HG02870 (cell line): ENCODE results near the gene PPP1R9A.

Experiments
- ATAC-seq: cut with Tn5 transposase; IDR thresholded peaks from one replicate; pipeline ENCODE4 v1.9.1; 2021; ENCODE audit warnings: mild to moderate bottlenecking, moderate library complexity; ENCODE audit not compliant: unreplicated experiment

Gene PPP1R9A

DNA sequence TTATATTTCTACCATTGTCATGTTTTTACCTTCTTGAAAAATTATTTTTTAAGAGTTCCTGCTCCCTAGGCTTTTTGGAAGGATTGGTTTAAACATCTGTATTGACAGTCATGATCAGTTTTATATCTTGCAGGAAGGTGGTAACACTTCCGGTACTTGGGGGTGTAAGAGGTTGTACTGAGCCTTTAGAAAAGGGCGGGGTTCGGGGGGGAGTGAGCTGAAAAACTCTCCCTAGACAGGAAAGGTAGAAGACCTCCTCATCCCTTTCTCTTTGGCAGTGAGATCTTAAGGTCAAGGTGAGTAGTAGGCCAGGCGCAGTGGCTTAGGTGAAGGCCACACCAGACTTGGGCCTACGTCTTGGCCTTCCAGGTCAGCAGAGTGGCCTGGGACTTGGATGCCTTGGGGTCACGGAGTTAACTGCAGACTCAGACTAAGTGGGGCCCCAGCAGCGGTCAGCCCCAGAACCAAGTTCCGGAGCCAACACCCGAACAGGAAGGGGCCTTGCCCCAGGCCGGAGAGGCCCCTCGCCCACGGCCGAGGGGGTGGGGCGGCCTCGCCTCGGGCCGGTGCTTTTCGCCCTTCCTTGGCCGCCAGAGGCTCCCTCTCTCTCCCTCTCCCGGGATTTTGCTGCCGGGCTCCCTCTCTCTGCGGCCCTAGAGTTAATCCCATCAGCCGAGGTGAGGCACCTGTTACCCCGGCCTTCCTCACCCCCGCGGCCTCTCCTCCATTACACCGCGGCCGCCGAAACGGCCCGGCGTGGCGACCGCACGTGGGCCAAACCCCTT is at the start of gene PPP1R9A:
PPP1R9A (plus strand) TSS at position 569 of the 785 bp plus-strand sequence. CDS start 2,520 bp downstream, outside the sequence.
- no peak for ATAC-seq

- ATAC-seq: no peak
Measured at GRCh38 chr7:94871132-94871531, 36.3 kb upstream of the PPP1R9A start.

DNA sequence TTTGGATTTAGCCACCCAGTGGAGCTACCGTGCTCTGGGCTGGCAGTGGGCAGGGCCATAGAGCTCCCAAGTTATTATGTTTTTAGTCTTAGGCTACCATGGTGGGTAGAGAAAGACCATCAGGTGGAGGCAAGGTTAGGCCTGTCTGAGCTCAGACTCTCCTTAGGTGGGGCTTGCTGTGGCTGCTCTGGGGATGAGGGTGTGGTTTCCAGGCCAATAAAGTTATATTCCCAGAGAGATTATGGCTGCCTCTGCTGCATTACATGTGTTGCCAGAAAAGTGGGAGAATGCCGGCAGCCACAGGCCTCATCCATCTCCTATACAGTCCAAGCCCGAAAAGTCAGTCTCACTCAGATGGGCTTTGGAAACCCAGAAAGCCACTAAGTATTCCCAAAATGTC is 34.2 kb upstream of the PPP1R9A start:
- ATAC-seq: no peak

GRCh38 chr7:94874036-94874785 is 33.2 kb upstream of the PPP1R9A start:
- ATAC-seq: no peak

GRCh38 chr7:94875201-94875600 is 32.2 kb upstream of the PPP1R9A start:
- ATAC-seq: no peak

GRCh38 chr7:94877731-94878670 is 29.4 kb upstream of the PPP1R9A start:
- ATAC-seq: no peak

- no peak for ATAC-seq
Measured at GRCh38 chr7:94882891-94883290, 24.5 kb upstream of the PPP1R9A start.

DNA sequence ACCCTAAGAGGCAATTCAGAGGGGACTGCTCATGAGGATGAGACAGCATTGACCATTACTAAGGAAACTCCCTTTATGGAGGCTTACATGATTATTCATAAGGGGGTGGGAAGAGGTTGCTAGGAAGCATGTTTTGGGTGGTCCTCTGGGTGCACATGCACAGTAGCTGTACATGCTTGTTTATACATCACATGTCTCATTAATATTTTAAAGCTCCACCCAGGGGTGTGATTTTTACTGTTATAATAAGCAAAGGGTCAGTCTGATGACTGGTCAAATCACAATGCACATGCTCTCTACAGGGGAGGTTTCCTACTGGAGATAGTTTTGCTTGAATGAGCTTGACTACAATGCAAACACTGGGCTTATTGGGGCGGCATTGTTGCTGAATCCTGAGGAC is 23.8 kb upstream of the PPP1R9A start:
- ATAC-seq: no peak

- ATAC-seq: no peak
Measured at GRCh38 chr7:94888551-94888950, 18.8 kb upstream of the PPP1R9A start.

GRCh38 chr7:94888995-94889523 is 18.3 kb upstream of the PPP1R9A start:
- ATAC-seq: no peak

GRCh38 chr7:94890216-94890615 is 17.2 kb upstream of the PPP1R9A start:
- no peak for ATAC-seq

DNA sequence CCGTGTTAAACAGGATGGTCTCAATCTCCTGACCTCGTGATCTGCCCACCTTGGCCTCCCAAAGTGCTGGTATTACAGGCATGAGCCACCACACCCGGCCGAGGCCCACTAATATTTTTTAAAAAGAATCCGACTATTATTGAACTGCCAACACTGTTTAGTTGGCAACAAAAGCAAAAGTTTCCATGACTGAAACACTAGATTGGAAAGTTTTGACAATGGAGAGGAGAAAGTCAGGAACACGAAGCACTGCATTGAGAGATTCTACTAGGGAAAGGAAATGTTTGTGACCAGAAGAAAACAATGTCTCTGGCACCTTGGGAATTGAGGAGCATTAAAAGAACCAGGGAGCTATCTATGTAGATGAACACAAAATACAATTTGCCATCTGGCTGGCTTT is 13.7 kb upstream of the PPP1R9A start:
- ATAC-seq: no peak

DNA sequence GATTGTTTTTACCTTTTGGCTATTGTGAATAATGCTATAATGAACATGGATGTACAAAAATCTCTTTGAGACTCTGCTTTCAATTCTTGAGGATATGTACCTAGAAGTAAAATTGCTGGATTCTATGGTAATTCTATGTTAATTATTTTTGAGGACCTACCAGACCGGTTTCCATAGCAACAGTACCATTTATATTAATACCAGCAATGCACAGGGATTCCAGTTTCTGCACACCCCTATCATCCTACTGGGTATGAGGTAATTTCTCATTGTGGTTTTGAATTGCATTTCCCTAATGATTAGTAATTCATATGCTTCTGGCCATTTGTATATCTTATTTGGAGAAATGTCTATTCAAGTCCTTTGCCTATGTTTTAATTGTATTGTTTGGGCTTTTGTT is 9.9 kb upstream of the PPP1R9A start:
- no peak for ATAC-seq

GRCh38 chr7:94898340-94898739 is 9.1 kb upstream of the PPP1R9A start:
- ATAC-seq: no peak

DNA sequence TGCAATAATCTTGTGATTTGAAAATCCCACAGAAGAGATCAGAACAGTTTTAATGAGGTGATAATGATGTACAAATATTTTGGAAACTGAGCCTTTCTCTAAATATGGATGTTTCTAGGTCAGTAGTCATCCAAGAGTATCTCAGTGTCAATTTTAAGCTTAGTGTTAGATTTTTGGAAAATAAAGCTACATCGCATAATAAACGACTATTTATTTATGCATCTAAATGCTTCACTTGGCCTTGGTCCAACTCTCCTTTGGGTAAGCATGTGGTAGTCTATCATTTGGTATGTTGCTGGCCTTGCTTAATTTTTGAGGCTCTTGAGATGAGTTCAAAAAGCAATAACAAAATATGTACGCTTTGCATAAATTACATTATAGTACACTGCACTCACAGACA is 5.4 kb upstream of the PPP1R9A start:
- ATAC-seq: no peak

DNA sequence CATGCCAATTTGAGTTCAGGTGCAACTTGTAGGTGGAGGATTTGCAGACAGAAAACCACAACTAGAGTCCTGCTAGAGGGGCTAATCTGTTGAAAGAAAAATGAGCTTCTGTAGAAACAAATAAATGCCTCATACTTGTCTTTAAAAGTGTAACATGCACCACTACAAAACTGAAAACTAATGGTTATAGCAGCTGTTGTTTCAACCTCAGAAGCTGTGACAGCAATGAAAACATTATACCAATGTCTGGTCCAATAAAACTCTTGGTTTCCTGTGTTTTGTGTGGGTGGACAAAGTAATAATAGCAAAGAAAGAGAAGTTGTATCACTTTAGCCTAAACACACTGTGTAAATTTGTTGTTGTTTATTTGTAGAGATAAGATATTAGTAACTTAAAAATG is 3.4 kb upstream of the PPP1R9A start:
- no peak for ATAC-seq

DNA sequence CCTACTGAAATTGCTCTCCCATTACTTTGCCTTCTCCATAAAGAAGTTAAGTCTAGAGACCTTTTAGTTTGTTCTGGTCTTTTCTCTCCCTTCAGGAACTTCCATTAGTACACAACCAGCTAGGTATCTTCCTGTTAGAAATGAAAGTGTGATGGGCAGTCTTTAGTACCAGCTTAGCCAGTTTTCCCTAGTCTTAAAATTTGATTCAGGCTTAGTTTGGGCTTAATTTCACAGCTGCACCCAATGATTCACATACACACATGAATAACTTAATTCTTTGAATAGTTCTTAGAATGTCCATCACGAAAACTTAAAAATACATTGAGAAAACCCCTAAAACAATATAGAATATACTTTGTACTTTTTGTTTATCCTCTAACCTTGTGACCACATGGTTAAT is 2.4 kb upstream of the PPP1R9A start:
- no peak for ATAC-seq

- no peak for ATAC-seq
Measured at GRCh38 chr7:94906065-94906851, 1.1 kb upstream of the PPP1R9A start.

DNA sequence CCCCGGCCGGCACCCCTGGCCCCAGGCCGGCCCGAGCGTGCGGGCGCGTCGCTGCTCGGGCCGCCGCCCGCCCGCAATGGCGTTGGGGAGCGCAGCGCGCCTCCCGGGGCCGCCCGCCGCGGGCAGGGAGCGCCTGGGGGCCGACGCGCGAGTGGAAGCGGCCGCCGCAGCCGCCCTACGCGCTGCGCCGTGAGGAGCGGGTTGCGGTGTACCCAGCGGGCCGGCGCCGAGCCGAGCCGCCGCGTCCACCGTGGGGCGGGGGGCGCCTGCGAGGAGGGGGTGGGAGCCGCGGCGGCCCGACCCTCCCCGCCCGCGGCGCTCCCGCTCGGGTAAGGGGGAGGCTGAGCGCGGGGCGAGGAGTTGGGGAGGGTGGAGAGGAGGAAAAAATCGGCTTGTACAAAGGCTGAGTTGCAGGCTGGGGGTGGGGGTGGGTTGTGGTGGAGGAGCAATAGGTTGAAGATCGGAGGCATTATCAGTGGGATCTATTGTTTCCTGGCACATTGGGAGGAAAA is 473 bp downstream of the PPP1R9A start:
- ATAC-seq: no peak
